Activated naive CD4-positive, alpha-beta T cell treated with Interleukin-2 at 50 U/mL for 16 hours (primary cell): ENCODE results near the gene LILRB1.
"Not testable (repeated sequence)": the region's sequence is repeated elsewhere in the genome, so short reads cannot be mapped to it uniquely, and the experiment has no call there.

Source experiments
- DNase-seq: peaks from one replicate; pipeline ENCODE4 v3.0.0-alpha.2; 2020

Gene LILRB1

DNA sequence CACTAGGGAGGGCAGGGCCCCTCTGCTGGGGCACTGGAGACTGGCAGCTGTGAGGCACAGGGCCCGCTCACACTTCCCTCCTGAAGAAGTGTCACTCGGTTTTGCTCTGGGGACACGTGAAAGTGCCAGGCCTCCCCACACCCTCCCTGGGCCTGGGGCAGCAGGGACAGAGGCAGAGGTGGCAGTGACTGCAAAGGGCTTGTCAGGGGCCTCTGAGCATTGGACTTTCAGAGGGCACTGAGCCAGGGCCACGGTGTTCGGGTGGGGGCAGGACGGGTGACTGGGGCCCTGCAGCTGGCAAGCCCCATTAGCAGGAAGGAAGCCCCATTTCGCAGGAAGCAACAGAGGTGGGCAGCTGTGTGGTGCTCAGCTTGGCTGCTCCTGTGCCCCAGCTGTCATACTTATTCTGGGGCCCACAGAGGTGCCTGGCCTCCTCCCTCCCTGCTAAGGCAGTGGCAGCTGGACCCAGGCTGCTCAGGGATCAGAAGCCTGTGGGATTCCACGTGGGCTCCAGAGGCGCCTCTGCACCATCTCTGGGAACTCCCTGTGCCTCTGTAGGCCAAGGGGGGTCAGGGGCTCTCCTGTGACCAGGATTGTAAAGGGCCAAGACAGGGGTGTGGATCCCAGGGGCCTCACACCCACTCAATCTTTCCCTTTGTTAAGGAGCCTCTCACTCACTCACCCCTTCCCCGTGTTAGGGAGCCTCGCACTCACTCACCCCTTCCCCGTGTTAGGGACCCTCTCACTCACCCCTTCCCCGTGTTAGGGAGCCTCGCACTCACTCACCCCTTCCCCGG, 5.2 kb upstream of the LILRB1 start:
- not testable (repeated sequence) for DNase-seq

DNA sequence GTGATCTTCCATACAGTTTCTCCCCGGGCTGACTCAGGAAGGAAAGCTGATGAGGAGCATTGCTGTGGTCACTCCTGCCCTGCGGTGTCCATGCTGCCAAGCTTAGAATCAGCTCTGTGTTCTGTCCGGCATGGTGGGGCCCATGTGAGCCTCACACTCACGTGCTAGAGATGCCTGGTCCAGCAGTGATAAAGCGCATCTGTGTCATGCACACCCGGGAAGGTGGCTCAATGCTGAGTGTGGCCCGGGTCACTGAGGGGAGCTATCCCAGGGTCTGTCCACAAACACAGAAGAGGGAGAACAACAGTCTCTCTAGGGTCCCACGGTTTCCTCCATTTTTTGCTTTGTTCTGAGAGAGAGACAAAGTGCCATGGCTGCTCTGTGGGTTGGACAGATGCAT, 3.5 kb upstream of the LILRB1 start:
- no peak for DNase-seq

DNA sequence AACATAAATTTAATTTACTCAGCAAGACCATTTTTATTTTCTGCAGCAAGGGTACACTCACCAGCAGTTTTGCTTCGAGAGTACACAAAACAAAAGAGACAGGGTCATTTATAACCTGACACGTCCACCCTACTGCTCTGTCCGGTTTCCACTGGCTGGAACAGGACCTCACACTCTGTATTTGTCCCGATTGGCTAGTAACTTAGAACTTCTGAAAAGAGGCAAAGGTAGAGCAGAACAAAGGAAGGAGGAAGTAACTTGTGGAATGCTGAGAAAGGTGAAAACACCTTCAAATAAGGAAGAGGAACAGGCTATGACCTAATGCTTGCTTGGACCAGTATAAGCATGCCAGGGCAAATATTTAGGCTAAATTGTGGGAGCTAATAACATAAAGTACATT, 2.4 kb upstream of the LILRB1 start:
- DNase-seq, result not testable (repeated sequence)

DNA sequence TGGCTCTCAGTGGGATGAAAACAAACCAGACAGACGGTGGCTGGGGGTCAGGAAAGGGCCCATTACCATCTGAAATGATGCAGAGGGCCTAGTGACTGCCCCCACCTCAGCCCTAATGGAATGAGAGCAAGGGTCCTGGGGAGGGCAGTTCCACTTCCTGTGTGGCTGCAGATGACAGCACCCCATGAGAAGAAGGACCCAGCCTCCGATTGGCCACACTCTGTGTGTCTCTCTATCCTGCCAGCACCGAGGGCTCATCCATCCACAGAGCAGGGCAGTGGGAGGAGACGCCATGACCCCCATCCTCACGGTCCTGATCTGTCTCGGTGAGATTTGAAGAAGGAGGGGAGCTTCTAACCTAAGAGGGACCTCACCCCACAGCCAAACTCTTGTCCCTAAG, 498 bp downstream of the LILRB1 start:
- DNase-seq, result no peak

DNA sequence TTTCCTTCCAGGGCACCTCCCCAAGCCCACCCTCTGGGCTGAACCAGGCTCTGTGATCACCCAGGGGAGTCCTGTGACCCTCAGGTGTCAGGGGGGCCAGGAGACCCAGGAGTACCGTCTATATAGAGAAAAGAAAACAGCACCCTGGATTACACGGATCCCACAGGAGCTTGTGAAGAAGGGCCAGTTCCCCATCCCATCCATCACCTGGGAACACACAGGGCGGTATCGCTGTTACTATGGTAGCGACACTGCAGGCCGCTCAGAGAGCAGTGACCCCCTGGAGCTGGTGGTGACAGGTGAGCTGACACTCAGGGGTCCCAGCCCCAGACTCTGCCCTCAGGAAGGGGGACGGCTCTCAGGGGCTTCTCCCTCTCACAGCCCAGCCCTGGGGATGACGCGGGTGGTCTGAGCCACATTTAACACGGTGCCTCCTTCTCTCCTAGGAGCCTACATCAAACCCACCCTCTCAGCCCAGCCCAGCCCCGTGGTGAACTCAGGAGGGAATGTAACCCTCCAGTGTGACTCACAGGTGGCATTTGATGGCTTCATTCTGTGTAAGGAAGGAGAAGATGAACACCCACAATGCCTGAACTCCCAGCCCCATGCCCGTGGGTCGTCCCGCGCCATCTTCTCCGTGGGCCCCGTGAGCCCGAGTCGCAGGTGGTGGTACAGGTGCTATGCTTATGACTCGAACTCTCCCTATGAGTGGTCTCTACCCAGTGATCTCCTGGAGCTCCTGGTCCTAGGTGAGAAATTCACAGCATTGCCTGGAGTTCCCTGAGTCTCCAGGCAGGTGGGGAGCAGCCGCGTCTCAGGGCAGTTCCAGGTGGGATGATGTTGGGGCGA, 1.4 kb downstream of the LILRB1 start:
- not testable (repeated sequence) for DNase-seq

DNA sequence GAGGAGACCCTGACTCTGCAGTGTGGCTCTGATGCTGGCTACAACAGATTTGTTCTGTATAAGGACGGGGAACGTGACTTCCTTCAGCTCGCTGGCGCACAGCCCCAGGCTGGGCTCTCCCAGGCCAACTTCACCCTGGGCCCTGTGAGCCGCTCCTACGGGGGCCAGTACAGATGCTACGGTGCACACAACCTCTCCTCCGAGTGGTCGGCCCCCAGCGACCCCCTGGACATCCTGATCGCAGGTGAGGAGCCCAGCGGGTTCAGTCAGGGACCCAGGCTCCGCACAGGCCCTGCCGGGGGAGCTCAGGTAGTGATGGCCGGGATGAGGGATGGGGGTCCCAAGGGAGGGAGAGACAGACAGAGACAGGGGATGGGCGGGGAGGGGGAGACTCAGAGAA, 2.2 kb downstream of the LILRB1 start:
- DNase-seq, result not testable (repeated sequence)

DNA sequence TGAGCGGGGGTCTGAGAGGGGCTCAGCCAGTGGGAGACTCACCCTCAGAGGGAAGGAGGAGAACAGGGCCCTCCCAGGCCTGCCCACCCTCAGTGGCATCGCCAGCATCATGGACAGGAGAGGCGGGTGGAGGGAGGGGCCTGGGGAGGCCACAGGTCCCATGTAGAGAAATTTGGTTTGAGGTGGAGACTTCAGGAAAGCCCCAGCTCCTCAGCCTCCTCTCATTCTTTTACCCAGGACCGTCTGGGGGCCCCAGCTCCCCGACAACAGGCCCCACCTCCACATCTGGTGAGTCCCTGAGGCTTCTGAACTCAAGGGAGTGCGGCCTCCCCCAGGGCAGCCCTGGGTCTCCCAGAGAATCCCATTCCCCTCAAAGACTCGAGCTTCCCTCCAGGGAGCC, 3.1 kb downstream of the LILRB1 start:
- DNase-seq, result no peak

DNA sequence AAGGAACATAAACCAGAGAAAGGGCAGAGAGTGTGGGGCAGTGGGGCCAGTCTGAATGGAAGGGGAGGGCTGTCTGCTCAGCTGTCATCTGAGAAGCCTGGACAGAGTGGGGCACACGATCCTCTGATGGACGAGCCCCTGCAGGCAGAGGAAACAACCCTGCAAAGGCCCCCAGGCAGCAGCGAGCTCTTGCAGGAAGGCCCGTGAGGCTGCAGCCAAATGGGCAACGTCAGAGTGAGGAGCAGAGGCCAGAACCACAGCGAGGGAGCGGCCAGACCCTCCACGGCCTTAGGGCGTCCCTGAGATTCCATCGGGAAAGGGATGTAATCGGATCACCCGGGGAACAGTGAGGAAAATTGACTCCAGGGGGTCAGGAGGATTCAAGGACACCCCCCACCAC, 5.8 kb downstream of the LILRB1 start:
- not testable (repeated sequence) for DNase-seq

DNA sequence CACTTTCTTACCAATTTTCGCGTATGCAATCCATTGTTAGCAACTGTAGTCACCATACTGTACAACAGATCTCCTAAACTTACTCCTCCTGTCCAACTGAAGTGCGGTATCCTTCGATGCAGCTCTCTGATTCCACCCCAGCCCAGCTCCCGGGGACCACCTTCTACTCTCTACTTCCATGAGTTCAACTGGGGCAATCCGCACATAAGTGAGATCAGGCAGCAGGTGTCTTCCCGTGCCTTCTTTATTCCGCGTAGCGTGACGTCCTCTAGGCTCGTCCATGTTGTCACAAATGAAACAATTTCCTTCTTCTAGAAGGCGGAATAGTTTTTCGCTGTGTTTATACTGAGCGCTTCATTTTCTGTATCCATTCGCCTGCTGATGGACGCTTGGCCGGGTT, 8.4 kb downstream of the LILRB1 start:
- DNase-seq, result no peak

DNA sequence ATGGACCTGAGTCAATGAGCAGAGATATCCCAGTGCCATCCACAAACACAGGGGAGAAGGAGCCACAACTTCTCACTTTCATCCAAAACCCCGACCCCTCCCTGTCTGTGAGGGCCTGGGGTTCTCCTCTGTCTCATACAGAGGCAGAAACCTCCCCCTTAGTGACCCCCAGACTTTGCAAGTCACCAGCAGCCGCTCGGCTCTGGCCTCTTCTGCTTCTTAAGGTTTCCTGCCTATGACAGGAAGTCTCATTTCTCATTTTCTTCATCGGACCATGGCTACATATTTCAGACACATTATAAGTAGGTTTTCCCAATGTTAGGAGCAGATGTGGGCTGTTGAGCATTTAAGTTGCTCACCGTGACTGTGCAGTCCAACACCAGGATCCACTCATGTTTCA, 12.7 kb downstream of the LILRB1 start:
- not testable (repeated sequence) for DNase-seq

DNA sequence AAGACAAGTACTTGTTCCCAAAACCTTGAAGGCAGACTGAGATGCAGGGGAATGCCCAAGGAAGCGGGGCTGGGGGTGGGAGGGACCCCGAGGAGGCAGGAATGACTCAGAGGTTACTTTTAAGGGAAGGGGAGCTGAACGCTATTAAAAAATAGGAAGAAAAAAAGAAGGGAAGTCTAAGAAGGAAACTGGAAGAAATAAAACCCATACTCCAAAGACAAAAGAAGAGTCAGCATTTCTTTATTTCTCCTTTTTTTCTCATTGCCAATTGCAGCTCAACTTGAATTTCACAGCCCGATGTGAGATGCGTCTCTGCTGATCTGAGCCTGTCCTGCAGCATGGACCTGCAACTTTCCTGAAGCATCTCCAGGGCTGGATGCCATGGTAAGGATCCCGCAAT, 13.3 kb downstream of the LILRB1 start:
- not testable (repeated sequence) for DNase-seq

DNA sequence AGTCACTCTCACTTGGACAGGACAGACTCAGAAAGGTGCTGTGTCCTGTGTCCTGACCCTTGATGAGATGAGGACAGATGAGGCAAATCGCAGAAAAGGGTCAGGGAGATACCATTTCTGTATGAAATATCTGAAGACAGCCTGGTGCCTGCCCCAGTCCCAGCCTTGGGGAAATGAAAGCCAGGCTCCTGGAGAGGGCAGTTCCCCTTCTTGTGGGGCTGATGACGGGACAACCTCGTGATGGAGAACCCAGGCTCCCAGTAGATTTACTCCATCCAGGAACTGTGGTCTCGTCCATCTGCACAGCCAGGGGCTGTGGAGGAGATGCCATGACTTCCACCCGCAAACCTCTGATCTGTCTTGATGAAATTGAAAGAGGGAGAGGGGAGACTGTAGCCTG, 13.8 kb downstream of the LILRB1 start:
- no peak for DNase-seq

DNA sequence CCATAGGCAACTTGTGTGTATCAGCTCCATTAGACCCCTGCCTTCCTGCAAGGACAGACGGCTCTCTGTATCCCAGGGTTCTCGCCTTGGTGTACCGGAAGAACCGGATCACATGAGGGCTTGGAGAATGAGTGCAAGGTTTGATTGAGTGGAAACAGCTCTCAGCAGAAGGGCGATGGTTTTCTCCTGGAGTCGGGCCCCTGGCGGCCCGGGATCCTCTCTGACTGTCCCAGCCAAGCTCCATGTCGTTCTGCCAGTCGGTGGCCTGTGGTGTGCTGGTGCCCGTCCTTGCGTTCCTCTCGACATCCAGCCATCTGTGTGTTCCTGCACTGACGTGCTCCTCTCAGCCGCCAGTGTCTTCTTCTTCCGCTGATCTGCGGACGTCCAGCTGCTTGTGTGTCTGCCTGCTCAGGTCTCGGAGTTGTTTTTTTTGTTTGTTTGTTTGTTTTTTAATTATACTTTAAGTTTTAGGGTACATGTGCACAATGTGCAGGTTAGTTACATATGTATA, 16.1 kb downstream of the LILRB1 start:
- no peak for DNase-seq

DNA sequence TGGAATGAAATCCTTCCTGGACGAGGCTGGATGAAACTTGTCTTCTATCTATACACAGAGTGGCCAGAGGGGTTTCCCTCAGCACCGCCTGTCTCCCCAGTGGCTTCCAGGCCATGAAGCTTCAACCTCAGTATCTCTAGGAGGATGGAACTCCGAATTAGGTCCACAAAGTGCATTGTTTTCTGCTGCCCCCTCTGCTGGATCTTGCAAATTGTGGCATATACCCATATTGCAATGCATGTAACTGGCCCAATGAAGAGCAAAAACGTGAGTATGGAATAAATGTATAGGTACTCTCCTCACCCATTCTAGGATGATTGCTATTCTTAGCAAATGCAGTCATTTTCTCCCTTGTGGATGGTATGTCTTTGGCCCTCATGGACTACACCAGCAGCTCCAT, 17.8 kb downstream of the LILRB1 start:
- DNase-seq, result no peak

DNA sequence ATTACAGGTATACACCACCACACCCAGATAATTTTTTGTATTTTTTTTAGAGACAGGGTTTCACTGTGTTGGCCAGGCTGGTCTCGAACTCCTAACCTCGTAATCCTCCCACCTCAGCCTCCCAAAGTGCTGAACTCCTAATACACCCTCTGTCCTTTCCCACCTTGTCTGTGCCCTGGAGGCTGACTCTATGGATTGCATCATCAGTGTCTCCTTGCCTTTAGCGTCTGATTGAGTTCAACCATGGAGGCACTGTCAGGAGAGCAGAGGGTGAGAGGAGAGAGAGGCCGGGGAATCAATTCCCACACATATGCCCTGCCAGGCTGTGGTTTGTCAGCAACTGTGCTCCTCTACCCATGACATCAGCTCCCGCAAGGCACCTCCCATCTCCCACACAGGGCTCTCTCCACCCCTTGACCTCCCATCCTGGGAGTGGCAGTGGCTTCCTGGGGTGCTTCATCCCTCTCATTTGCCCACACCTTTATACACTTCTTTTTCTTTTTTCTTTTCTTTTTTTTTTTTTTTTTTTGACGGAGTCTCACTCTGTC, 19.9 kb downstream of the LILRB1 start:
- DNase-seq, result no peak

DNA sequence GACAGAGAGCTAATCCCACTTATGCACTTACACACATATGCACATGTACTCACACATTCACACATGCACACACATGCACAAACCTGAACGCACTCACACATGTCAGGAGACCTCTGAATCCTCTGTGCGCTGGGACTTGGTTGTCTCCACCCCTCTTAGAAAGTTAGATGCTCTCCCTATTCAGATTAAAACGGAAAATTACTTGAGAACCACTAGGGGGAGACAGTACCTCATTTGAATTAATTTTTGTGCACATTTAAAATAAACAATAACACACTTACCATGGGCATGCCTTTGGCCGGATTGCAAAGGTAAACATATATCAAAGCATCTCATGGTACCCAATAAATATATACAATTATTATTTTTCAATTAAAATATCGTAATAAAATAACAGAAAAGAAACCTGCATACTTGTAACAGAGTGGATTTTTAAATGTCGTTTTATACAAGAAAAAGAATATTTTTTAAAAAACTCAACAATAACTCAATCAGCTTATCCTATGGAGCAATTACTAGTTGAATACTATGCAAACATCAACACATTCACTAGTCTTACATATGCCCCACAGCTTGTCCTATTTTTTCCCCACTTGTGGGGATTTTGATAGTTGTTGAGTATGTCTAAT, 23.0 kb downstream of the LILRB1 start:
- no peak for DNase-seq

DNA sequence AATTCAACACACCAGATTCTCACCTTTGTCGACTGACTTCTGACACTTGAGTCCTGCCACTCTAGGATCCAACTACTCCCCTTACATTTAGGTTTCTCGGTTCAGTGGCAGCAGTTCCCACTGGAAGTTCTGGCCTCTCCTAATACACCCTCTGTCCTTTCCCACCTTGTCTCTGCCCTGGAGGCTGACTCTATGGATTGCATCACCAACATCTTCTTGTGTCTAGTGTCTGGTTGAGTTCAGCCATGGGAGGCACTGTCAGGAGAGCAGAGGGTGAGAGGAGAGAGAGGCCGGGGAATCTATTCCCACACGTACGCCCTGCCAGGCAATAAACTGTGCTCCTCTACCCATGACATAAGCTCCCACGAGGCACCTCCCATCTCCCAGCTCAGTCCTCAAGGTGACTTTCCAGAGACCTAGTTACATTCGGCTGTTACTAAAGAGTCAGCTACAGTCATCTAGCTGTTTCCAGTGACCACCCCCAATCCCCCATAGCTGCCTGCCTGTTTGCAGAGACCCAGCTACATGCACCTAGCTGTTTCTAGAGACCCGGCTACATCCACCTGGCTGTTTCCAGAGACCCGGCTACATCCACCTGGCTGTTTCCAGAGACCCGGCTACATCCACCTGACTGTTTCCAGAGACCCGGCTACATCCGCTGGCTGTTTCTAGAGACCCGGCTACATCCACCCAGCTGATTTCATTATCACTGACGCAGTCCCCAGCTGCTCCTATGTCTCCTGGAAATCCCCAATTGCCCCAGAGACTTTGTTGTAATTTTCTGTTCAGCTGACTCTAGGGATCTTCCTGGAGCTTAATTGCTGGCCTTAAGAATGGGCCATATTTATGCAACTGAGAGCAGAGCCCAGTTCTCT, 24.4 kb downstream of the LILRB1 start:
- DNase-seq, result no peak

DNA sequence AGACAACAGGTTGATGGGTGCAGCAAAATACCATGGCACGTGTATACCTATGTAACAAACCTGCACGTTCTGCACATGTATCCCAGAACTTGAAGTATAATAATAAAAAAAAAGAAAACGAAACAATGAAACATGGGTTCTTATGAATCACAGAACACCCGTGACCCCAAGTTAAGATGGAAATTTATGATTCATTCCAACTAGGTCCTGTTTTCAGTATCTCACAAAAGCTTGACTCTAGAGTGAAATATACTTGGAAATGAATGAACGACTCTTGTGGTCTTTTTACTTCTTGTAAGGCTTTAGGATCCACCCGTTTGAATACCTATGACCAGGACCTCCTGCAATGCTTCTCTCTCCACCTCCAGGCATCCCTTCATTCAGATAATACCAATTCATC, 29.0 kb downstream of the LILRB1 start:
- DNase-seq, result no peak

DNA sequence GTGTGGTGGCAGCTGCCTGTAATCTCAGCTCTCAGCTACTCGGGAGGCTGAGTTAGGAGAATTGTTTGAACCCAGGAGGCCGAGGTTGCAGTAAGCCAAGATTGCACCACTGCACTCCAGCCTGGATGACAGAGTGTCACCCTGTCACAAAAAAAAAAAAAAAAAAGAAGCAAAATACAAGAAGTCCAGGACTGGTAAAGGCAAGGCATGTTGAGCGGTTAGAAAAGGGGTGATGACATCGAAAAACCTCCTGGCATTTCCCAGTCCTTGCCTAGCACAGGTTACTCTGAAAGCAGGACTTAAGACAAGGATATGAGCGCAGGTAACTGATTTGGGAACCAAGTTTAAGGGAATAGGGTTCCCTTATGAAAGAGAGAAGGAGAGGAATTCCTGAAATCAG, 30.0 kb downstream of the LILRB1 start:
- no peak for DNase-seq

DNA sequence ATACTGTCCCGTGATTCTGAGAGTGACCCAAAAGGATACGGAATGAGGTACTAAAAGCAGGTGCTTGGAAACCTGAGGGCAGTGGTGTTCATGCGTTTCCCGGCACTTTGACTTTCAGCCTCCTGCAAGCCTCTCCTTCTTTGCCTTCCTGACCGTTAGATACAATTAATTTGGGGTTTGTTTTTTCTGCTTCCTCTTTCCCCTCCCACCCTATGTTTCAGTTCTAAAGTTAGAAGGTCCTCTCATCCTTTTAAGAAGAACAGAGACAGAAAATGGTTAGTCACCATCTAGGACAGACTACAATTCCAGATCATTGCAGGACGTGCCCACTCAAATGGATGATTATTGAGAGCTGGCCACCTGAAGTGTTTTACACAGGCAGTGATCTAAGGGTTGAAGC, 30.7 kb downstream of the LILRB1 start:
- no peak for DNase-seq

DNA sequence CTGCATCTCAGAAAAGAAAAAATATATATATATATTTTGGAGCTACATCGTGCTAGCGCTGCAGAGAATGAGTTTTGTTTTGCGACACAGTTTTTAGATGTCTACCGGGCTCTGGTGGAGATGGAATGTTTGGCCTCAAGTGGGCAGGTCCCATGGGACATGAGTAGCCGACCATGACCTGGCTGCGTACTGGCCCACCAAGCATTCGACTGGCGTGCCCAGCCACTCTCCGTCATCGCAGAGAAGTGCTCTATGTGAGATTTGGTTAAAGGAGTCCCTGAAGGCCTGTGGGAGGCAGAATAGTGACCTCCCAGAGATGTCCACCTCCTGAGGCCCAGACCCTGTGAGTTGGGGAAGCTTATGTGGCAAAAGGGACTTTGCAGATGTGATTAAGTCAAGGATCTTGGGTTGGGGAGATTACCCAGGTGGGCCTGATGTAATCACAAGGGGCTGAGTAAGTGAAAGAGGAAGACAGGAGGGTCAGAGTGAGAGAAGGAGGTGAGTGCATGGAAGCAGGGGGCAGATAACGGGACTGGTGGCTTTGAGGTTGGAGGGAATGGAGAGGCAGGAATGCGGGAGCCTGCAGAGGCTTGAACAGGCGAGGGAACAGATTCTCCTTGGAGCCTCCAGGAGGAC, 31.7 kb downstream of the LILRB1 start:
- DNase-seq, result no peak

DNA sequence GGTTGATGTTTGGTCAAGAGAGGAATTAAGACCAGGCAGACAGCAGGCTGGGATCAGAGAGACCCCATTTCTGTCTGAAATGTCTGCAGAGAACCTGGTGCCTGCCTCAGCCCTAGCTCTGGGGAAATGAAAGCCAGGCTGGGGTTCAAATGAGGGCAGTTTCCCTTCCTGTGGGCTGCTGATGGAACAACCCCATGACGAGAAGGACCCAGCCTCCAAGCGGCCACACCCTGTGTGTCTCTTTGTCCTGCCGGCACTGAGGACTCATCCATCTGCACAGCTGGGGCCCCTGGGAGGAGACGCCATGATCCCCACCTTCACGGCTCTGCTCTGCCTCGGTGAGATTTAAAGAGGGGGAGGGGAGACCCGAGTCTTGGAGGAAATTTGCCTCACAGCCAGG, 32.4 kb downstream of the LILRB1 start, which contains the start of gene LILRB4:
Gene LILRB4, plus strand, starts transcription at position 256 of the 400 bp plus-strand sequence. Its CDS starts 49 bp downstream, at position 305.
- no peak for DNase-seq
